Measurements from ENCODE around the gene MYD88.

Gene MYD88

GRCh38 chr3:38117748-38118420 lies 20.6 kb upstream of the MYD88 start:
- TF ChIP-seq TAF1 (IDR thresholded peaks at IDR 0.05; ENCODE audit: borderline replicate concordance, insufficient read depth, low read length) (no peak), FOXP2 (optimal IDR thresholded peaks at IDR 0.05; ENCODE audit: borderline replicate concordance, extremely low read depth, extremely low read length, insufficient read depth) (peak; percentile 18), SIN3A (IDR thresholded peaks at IDR 0.05; ENCODE audit: borderline replicate concordance, insufficient read depth, low read length) (no peak; the same call in 1 of the 2 replicates)

- TF ChIP-seq POLR2AphosphoS5 (IDR thresholded peaks at IDR 0.05; ENCODE audit: low read depth, low read length) (no peak), SIN3A (IDR thresholded peaks at IDR 0.05; ENCODE audit: borderline replicate concordance, insufficient read depth, low read length) (no peak), REST (IDR thresholded peaks at IDR 0.05; ENCODE audit: insufficient read depth in 1 of 2, low read depth in 2 of 2, low read length in 2 of 2) (no peak), TAF1 (IDR thresholded peaks at IDR 0.05; ENCODE audit: borderline replicate concordance, insufficient read depth, low read length) (no peak), FOXP2 (optimal IDR thresholded peaks at IDR 0.05; ENCODE audit: borderline replicate concordance, extremely low read depth, extremely low read length, insufficient read depth) (no peak)
Measured at GRCh38 chr3:38118421-38119247, 19.8 kb upstream of the MYD88 start.

- TF ChIP-seq TAF1 (IDR thresholded peaks at IDR 0.05; ENCODE audit: borderline replicate concordance, insufficient read depth, low read length), result no peak
- TF ChIP-seq SIN3A (IDR thresholded peaks at IDR 0.05; ENCODE audit: borderline replicate concordance, insufficient read depth, low read length), result no peak
- no peak for TF ChIP-seq REST (IDR thresholded peaks at IDR 0.05; ENCODE audit: insufficient read depth in 1 of 2, low read depth in 2 of 2, low read length in 2 of 2)
- TF ChIP-seq POLR2AphosphoS5 (IDR thresholded peaks at IDR 0.05; ENCODE audit: low read depth, low read length), result no peak
- no peak for TF ChIP-seq FOXP2 (optimal IDR thresholded peaks at IDR 0.05; ENCODE audit: borderline replicate concordance, extremely low read depth, extremely low read length, insufficient read depth)
Measured at GRCh38 chr3:38119248-38119544, 19.3 kb upstream of the MYD88 start.

GRCh38 chr3:38119821-38120692 lies 18.4 kb upstream of the MYD88 start:
- TF ChIP-seq FOXP2 (optimal IDR thresholded peaks at IDR 0.05; ENCODE audit: borderline replicate concordance, extremely low read depth, extremely low read length, insufficient read depth), result no peak
- no peak for TF ChIP-seq REST (IDR thresholded peaks at IDR 0.05; ENCODE audit: insufficient read depth in 1 of 2, low read depth in 2 of 2, low read length in 2 of 2)
- no peak for TF ChIP-seq TAF1 (IDR thresholded peaks at IDR 0.05; ENCODE audit: borderline replicate concordance, insufficient read depth, low read length)
- no peak for TF ChIP-seq POLR2AphosphoS5 (IDR thresholded peaks at IDR 0.05; ENCODE audit: low read depth, low read length)
- no peak for TF ChIP-seq SIN3A (IDR thresholded peaks at IDR 0.05; ENCODE audit: borderline replicate concordance, insufficient read depth, low read length)

Data from PFSK-1 (cell line).